HepG2 (cell line): ENCODE measurements around the gene ZBTB21. TPM values are rescaled to one million over a fixed set of nuclear protein-coding genes. Genes with fewer than 3 reads are reported as not detected.

Source experiments
- JUND ChIP-seq: sonication (generic); formaldehyde crosslinking; IDR thresholded peaks from 2 replicates; pipeline ENCODE4 v1.8.0; 2022; ENCODE audit warnings: mild to moderate bottlenecking, missing genetic modification reagents
- MZF1 ChIP-seq: sonication (generic); formaldehyde crosslinking; IDR thresholded peaks from 2 replicates; pipeline ENCODE4 v1.8.1; 2023; ENCODE audit warnings: mild to moderate bottlenecking, missing genetic modification reagents, borderline replicate concordance
- NFE2 ChIP-seq: sonication (generic); formaldehyde crosslinking; IDR thresholded peaks from 2 replicates; pipeline ENCODE4 v1.4.0; 2020; ENCODE audit warnings: missing genetic modification reagents
- NR2F1 ChIP-seq, 2 experiments: fragments of 450-650 bp in 1 of 2; formaldehyde crosslinking in 1 of 2; IDR thresholded peaks; 2 replicates each; pipeline versions ENCODE4 v1.5.0 to v1.6.1; 2016 to 2020; ENCODE audit warnings: mild to moderate bottlenecking in 1 of 2, missing compliant biosample characterization in 1 of 2, missing genetic modification reagents in 1 of 2, moderate library complexity in 1 of 2
- RARA ChIP-seq: IDR thresholded peaks from 2 replicates; pipeline ENCODE4 v1.6.1; 2016; ENCODE audit warnings: missing genetic modification reagents, missing compliant biosample characterization
- SAFB2 ChIP-seq: sonication (generic); formaldehyde crosslinking; IDR thresholded peaks from 2 replicates; pipeline ENCODE4 v1.5.1; 2020; ENCODE audit warnings: missing genetic modification reagents, low read depth, mild to moderate bottlenecking, borderline replicate concordance
- SMC3 ChIP-seq: IDR thresholded peaks from 2 replicates; pipeline ENCODE4 v1.6.1; 2011; ENCODE audit warnings: low read length, improper control_type of control experiment
- SPEN ChIP-seq: sonication (generic); formaldehyde crosslinking; IDR thresholded peaks from 2 replicates; pipeline ENCODE4 v1.5.1; 2020; ENCODE audit warnings: low read depth, mild to moderate bottlenecking, missing genetic modification reagents
- TSC22D2 ChIP-seq: sonication (generic); formaldehyde crosslinking; IDR thresholded peaks from 2 replicates; pipeline ENCODE4 v1.5.1; 2020; ENCODE audit warnings: missing genetic modification reagents, mild to moderate bottlenecking, borderline replicate concordance
- ZBTB42 ChIP-seq: sonication (generic); formaldehyde crosslinking; IDR thresholded peaks from 2 replicates; pipeline ENCODE4 v1.5.0; 2020; ENCODE audit warnings: mild to moderate bottlenecking, missing genetic modification reagents
- ZFP82 ChIP-seq: sonication (generic); formaldehyde crosslinking; IDR thresholded peaks from 2 replicates; pipeline ENCODE4 v1.5.1; 2020; ENCODE audit warnings: mild to moderate bottlenecking, missing genetic modification reagents, borderline replicate concordance
- ZNF264 ChIP-seq: sonication (generic); formaldehyde crosslinking; IDR thresholded peaks from 2 replicates; pipeline ENCODE4 v1.4.0; 2020; ENCODE audit warnings: missing genetic modification reagents
- ZNF343 ChIP-seq: sonication (generic); formaldehyde crosslinking; IDR thresholded peaks from 2 replicates; pipeline ENCODE4 v1.4.0; 2020; ENCODE audit warnings: mild to moderate bottlenecking, missing genetic modification reagents
- ZNF383 ChIP-seq: sonication (generic); formaldehyde crosslinking; IDR thresholded peaks from 2 replicates; pipeline ENCODE4 v1.4.0; 2020; ENCODE audit warnings: missing genetic modification reagents, mild to moderate bottlenecking, borderline replicate concordance
- ZNF44 ChIP-seq: sonication (generic); formaldehyde crosslinking; IDR thresholded peaks from 2 replicates; pipeline ENCODE4 v1.5.1; 2020; ENCODE audit warnings: mild to moderate bottlenecking, missing genetic modification reagents
- ZSCAN20 ChIP-seq: sonication (generic); formaldehyde crosslinking; IDR thresholded peaks from 2 replicates; pipeline ENCODE4 v1.4.0; 2020; ENCODE audit warnings: missing genetic modification reagents, mild to moderate bottlenecking, borderline replicate concordance
- polyA plus RNA-seq, 8 experiments: library from polyadenylated mRNA; depleted of rRNA in 3 of 8; stranded (reverse) in 7 of 8; unstranded in 1 of 8; fragments of >200 nt; fragmentation: Illumina TruSeq in 4 of 8; extraction: Trizol in 4 of 8; gene quantifications; 2 replicates each; pipeline versions ENCODE4 v1.2.1 to v1.2.3, GENCODE V29; 2011 to 2016; ENCODE audit warnings: low read depth in 4 of 8, missing spikeins in 1 of 8, mixed read lengths in 1 of 8; ENCODE audit not compliant: insufficient read depth in 1 of 8
- total RNA-seq, 5 experiments: library from RNA; depleted of rRNA; stranded (reverse); fragments of >200 nt; fragmentation: Illumina TruSeq; extraction: Trizol; gene quantifications; 2 replicates each; pipeline ENCODE4 v1.2.3, GENCODE V29; 2016; ENCODE audit warnings: low read depth in 1 of 5
- TF ChIP-seq, protein P1 (sequence below): sonication (generic); formaldehyde crosslinking; IDR thresholded peaks from 2 replicates; pipeline ENCODE4 v1.5.0; 2020; ENCODE audit warnings: missing genetic modification reagents, mild to moderate bottlenecking, borderline replicate concordance
- TF ChIP-seq, protein P2 (sequence below): sonication (generic); formaldehyde crosslinking; IDR thresholded peaks from 2 replicates; pipeline ENCODE4 v1.4.0; 2020; ENCODE audit warnings: mild to moderate bottlenecking, missing genetic modification reagents
- TF ChIP-seq, protein P3 (sequence below): sonication (generic); formaldehyde crosslinking; IDR thresholded peaks from 2 replicates; pipeline ENCODE4 v1.9.0; 2021; ENCODE audit warnings: missing genetic modification reagents, borderline replicate concordance
- TF ChIP-seq, protein P4 (sequence below): sonication (generic); formaldehyde crosslinking; IDR thresholded peaks from 2 replicates; pipeline ENCODE4 v1.9.0; 2021; ENCODE audit warnings: missing genetic modification reagents, borderline replicate concordance

Gene ZBTB21
- total and polyA plus RNA-seq, 2 of the 13 experiments (the other 11 are each of a cell fraction or from before 2014, with no cell fraction given) = 4.5 to 6.1 TPM

DNA sequence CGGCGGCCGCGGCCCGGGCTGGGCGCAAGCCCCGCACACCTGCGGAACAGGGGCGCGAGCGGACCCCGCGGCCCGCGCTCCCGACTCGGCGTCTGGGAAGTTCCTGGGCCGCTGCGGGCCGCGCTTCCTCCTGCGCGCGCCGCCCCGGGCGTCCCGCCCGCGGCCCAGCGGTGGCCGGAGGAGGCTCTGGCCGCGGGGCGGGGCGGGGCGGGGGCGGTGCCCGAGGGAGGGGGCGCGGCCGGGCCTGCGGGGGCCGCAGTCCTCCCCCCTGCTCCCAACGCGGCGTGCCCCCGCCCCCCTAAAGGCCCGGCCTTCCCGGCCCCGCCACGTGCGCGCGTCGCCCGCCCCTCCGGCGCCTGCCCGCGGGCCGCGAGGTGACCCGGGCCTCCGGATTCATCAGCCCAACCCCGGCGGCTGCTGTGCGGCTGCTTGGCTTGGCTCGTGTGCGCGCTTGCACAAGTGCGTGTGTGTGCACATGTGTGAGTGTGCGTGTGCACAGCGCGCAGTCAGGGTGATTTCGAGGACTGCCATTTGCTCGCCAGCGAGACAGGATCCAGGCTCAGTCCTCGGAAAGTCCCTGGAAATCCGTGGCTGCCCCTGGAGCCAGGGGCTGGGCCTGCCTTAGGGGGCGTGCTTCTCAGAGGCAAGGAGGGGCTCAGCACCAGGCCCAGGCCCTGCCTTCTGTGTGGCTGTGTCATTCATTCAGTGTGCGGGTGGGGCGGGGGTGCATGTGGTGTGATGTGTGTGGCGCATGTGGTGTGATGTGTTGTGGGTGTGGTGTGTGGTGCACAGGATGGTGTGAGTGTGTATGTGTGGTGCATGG lies 56.1 kb downstream of the ZBTB21 start, which contains the start of gene C2CD2 (continued):
- peak; percentile 21; the same call in 1 of the 2 replicates for TF ChIP-seq SAFB2 (CRISPR knock-in tag)
- 0 out of 2 replicates have a peak, but pooled peaks have one; percentile 53 for TF ChIP-seq TSC22D2 (CRISPR knock-in tag)
- no peak; the same call in 1 of the 2 replicates for TF ChIP-seq SPEN (CRISPR knock-in tag)
- TF ChIP-seq ZNF44 (CRISPR knock-in tag) = no peak
- TF ChIP-seq, protein P1, sequence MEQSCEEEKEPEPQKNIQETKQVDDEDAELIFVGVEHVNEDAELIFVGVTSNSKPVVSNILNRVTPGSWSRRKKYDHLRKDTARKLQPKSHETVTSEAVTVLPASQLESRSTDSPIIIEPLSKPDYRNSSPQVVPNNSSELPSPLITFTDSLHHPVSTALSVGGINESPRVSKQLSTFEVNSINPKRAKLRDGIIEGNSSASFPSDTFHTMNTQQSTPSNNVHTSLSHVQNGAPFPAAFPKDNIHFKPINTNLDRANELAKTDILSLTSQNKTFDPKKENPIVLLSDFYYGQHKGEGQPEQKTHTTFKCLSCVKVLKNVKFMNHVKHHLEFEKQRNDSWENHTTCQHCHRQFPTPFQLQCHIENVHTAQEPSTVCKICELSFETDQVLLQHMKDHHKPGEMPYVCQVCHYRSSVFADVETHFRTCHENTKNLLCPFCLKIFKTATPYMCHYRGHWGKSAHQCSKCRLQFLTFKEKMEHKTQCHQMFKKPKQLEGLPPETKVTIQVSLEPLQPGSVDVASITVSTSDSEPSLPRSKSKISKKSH (CRISPR knock-in tag) = no peak
- no peak for TF ChIP-seq SMC3
- TF ChIP-seq ZBTB42 (CRISPR knock-in tag) = no peak
- TF ChIP-seq, protein P2, sequence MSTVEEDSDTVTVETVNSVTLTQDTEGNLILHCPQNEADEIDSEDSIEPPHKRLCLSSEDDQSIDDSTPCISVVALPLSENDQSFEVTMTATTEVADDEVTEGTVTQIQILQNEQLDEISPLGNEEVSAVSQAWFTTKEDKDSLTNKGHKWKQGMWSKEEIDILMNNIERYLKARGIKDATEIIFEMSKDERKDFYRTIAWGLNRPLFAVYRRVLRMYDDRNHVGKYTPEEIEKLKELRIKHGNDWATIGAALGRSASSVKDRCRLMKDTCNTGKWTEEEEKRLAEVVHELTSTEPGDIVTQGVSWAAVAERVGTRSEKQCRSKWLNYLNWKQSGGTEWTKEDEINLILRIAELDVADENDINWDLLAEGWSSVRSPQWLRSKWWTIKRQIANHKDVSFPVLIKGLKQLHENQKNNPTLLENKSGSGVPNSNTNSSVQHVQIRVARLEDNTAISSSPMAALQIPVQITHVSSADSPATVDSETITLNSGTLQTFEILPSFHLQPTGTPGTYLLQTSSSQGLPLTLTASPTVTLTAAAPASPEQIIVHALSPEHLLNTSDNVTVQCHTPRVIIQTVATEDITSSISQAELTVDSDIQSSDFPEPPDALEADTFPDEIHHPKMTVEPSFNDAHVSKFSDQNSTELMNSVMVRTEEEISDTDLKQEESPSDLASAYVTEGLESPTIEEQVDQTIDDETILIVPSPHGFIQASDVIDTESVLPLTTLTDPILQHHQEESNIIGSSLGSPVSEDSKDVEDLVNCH = no peak
- TF ChIP-seq, protein P3, sequence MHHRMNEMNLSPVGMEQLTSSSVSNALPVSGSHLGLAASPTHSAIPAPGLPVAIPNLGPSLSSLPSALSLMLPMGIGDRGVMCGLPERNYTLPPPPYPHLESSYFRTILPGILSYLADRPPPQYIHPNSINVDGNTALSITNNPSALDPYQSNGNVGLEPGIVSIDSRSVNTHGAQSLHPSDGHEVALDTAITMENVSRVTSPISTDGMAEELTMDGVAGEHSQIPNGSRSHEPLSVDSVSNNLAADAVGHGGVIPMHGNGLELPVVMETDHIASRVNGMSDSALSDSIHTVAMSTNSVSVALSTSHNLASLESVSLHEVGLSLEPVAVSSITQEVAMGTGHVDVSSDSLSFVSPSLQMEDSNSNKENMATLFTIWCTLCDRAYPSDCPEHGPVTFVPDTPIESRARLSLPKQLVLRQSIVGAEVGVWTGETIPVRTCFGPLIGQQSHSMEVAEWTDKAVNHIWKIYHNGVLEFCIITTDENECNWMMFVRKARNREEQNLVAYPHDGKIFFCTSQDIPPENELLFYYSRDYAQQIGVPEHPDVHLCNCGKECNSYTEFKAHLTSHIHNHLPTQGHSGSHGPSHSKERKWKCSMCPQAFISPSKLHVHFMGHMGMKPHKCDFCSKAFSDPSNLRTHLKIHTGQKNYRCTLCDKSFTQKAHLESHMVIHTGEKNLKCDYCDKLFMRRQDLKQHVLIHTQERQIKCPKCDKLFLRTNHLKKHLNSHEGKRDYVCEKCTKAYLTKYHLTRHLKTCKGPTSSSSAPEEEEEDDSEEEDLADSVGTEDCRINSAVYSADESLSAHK = no peak
- no peak for TF ChIP-seq NFE2 (CRISPR knock-in tag)
- TF ChIP-seq ZFP82 (CRISPR knock-in tag) = no peak
- TF ChIP-seq ZSCAN20 = no peak
- TF ChIP-seq NR2F1 (CRISPR knock-in tag; IDR thresholded peaks at IDR 0.05) = no peak
- no peak for TF ChIP-seq JUND (CRISPR knock-in tag)
- no peak for TF ChIP-seq ZNF264
- TF ChIP-seq ZNF343 (CRISPR knock-in tag) = no peak
- no peak for TF ChIP-seq ZNF383
- TF ChIP-seq RARA (CRISPR knock-in tag) = no peak
- no peak for TF ChIP-seq MZF1 (CRISPR knock-in tag)
- TF ChIP-seq, protein P4, sequence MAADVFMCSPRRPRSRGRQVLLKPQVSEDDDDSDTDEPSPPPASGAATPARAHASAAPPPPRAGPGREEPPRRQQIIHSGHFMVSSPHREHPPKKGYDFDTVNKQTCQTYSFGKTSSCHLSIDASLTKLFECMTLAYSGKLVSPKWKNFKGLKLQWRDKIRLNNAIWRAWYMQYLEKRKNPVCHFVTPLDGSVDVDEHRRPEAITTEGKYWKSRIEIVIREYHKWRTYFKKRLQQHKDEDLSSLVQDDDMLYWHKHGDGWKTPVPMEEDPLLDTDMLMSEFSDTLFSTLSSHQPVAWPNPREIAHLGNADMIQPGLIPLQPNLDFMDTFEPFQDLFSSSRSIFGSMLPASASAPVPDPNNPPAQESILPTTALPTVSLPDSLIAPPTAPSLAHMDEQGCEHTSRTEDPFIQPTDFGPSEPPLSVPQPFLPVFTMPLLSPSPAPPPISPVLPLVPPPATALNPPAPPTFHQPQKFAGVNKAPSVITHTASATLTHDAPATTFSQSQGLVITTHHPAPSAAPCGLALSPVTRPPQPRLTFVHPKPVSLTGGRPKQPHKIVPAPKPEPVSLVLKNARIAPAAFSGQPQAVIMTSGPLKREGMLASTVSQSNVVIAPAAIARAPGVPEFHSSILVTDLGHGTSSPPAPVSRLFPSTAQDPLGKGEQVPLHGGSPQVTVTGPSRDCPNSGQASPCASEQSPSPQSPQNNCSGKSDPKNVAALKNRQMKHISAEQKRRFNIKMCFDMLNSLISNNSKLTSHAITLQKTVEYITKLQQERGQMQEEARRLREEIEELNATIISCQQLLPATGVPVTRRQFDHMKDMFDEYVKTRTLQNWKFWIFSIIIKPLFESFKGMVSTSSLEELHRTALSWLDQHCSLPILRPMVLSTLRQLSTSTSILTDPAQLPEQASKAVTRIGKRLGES (CRISPR knock-in tag) = peak; percentile 69; the same call in 1 of the 2 replicates
